ENCODE results near the gene SDK1.

Gene SDK1

GRCh38 chr7:4174451-4174850 is 873.4 kb downstream of the SDK1 start:
- no peak for DNase-seq

GRCh38 chr7:4174884-4175283 is 873.8 kb downstream of the SDK1 start:
- DNase-seq: no peak

- DNase-seq: no peak
Observed at GRCh38 chr7:4175346-4175973, 874.4 kb downstream of the SDK1 start.

GRCh38 chr7:4177001-4177400 is 875.9 kb downstream of the SDK1 start:
- DNase-seq: no peak

- DNase-seq: no peak
Observed at GRCh38 chr7:4178416-4178815, 877.4 kb downstream of the SDK1 start.

GRCh38 chr7:4178916-4179687 is 878.0 kb downstream of the SDK1 start:
- DNase-seq: no peak

GRCh38 chr7:4179688-4180380 is 878.8 kb downstream of the SDK1 start:
- DNase-seq: no peak

- no peak for DNase-seq
Observed at GRCh38 chr7:4181446-4181845, 880.4 kb downstream of the SDK1 start.

GRCh38 chr7:4182605-4183300 is 881.7 kb downstream of the SDK1 start:
- DNase-seq: no peak

GRCh38 chr7:4184653-4185052 is 883.6 kb downstream of the SDK1 start:
- no peak for DNase-seq

- DNase-seq: no peak
Observed at GRCh38 chr7:4185136-4185535, 884.1 kb downstream of the SDK1 start.

GRCh38 chr7:4185721-4186512 is 884.9 kb downstream of the SDK1 start:
- no peak for DNase-seq

- no peak for DNase-seq
Observed at GRCh38 chr7:4186513-4186780, 885.4 kb downstream of the SDK1 start.

GRCh38 chr7:4188651-4189050 is 887.6 kb downstream of the SDK1 start:
- no peak for DNase-seq

GRCh38 chr7:4189131-4189570 is 888.1 kb downstream of the SDK1 start:
- no peak for DNase-seq

- no peak for DNase-seq
Observed at GRCh38 chr7:4190010-4190981, 889.2 kb downstream of the SDK1 start.

- no peak for DNase-seq
Observed at GRCh38 chr7:4191046-4191445, 890.0 kb downstream of the SDK1 start.

- no peak for DNase-seq
Observed at GRCh38 chr7:4191525-4191924, 890.5 kb downstream of the SDK1 start.

GRCh38 chr7:4195660-4196059 is 894.6 kb downstream of the SDK1 start:
- no peak for DNase-seq

- DNase-seq: no peak
Observed at GRCh38 chr7:4196121-4196819, 895.2 kb downstream of the SDK1 start.

- no peak for DNase-seq
Observed at GRCh38 chr7:4198301-4198700, 897.2 kb downstream of the SDK1 start.
